HepG2 (cell line): ENCODE results near the gene MTA3. TPM values are rescaled to one million over a fixed set of nuclear protein-coding genes. Genes with fewer than 3 reads are reported as not detected.
A peak's percentile ranks its signal among the peaks of the same experiment; 100 is the strongest.

Experiments used
- ATAC-seq: fragments of 200-7000 bp; cut with Tn5 transposase; 3 replicates; pipeline ENCODE4 v1.9.1; 2020; ENCODE audit warnings: mild to moderate bottlenecking, moderate library complexity
- BruUV-seq: library from RNA; stranded (reverse); fragments of 400-500 nt; replicated peaks from 2 replicates; lab custom pipeline; 2021; lab: Mats Ljungman, UMichigan
- CTCF ChIA-PET: fragments of 300-600 bp; formaldehyde crosslinking; extraction: SDS; loops from one replicate; lab custom pipeline; 2021; ENCODE audit warnings: low total read pairs, inconsistent platforms, low intra/inter-chr PET ratio; lab: Yijun Ruan, JAX
- POLR2A ChIA-PET: fragments of 350-600 bp; sonication (Branson Sonifier 250); formaldehyde crosslinking; loops from one replicate; lab custom pipeline; 2020; ENCODE audit warnings: antibody characterized with exemption, inconsistent platforms; lab: Yijun Ruan, JAX
- DNase-seq: peaks from one replicate; pipeline ENCODE4 v3.0.0-alpha.2; 2015; ENCODE audit warnings: low spot score
- FAIRE-seq: peaks from 3 replicates; lab custom pipeline; 2011; peaks lifted over from hg19 to GRCh38; lab: Jason Lieb, UNC
- H2AFZ ChIP-seq: one replicate; pipeline ENCODE4 v1.6.1; 2011; ENCODE audit warnings: low read length, inconsistent platforms
- H3K27ac ChIP-seq: fragments of 300-600 bp; 3 replicates; pipeline ENCODE4 v1.8.0; 2011; ENCODE audit warnings: mixed run types, mild to moderate bottlenecking, mixed read lengths, low read length, inconsistent platforms; ENCODE audit not compliant: insufficient read depth; ENCODE audit errors: extremely low read length
- H3K27me3 ChIP-seq, 2 experiments: fragments of 200-600 bp in 1 of 2; 2 replicates in 1 of 2; 3 replicates in 1 of 2; pipeline versions ENCODE4 v1.6.0 to v1.8.0; 2011; ENCODE audit warnings: low read length in 2 of 2, mild to moderate bottlenecking in 2 of 2, moderate library complexity in 2 of 2, inconsistent platforms in 1 of 2; ENCODE audit not compliant: insufficient read depth in 2 of 2, control insufficient read depth in 1 of 2
- H3K36me3 ChIP-seq, 2 experiments: fragments of 200-600 bp in 1 of 2; replicated peaks in 1 of 2; 2 replicates in 1 of 2; 3 replicates in 1 of 2; pipeline versions ENCODE4 v1.5.1 to v1.8.0; 2011; ENCODE audit warnings: low read length in 2 of 2, inconsistent platforms in 1 of 2; ENCODE audit not compliant: insufficient read depth in 2 of 2, control insufficient read depth in 1 of 2
- H3K4me1 ChIP-seq: 2 replicates; pipeline ENCODE4 v1.5.1; 2012; ENCODE audit warnings: low read length, inconsistent platforms; ENCODE audit not compliant: insufficient read depth
- H3K4me2 ChIP-seq: 2 replicates; pipeline ENCODE4 v1.6.0; 2011; ENCODE audit warnings: low read depth, low read length, inconsistent platforms
- H3K4me3 ChIP-seq, 3 experiments: fragments of 200-600 bp in 1 of 3; sonication (generic), shearing (Covaris generic) in 1 of 3; replicated peaks in 1 of 3; 2 replicates each; pipeline ENCODE4 v1.5.1; 2011 to 2016; ENCODE audit warnings: low read length in 3 of 3, inconsistent platforms in 2 of 3, low read depth in 2 of 3, mild to moderate bottlenecking in 2 of 3, control low read depth in 1 of 3, mixed read lengths in 1 of 3; ENCODE audit not compliant: insufficient read depth in 1 of 3
- H3K79me2 ChIP-seq: one replicate; pipeline ENCODE4 v1.6.1; 2011; ENCODE audit warnings: low read length, inconsistent platforms; ENCODE audit not compliant: insufficient read depth
- H3K9ac ChIP-seq: 2 replicates; pipeline ENCODE4 v1.6.0; 2011; ENCODE audit warnings: mild to moderate bottlenecking, low read depth, low read length, inconsistent platforms; ENCODE audit not compliant: insufficient read depth
- H3K9me3 ChIP-seq: 2 replicates; pipeline ENCODE4 v1.5.1; 2012; ENCODE audit warnings: mild to moderate bottlenecking, low read length
- H4K20me1 ChIP-seq: 2 replicates; pipeline ENCODE4 v1.6.0; 2011; ENCODE audit warnings: inconsistent platforms, mild to moderate bottlenecking, low read length, moderate library complexity; ENCODE audit not compliant: insufficient read depth
- CEBPG ChIP-seq: IDR thresholded peaks from 2 replicates; pipeline ENCODE4 v1.6.1; 2016
- KIAA2018 ChIP-seq: sonication (generic); formaldehyde crosslinking; IDR thresholded peaks from 2 replicates; pipeline ENCODE4 v1.5.0; 2020; ENCODE audit warnings: mild to moderate bottlenecking, missing genetic modification reagents, borderline replicate concordance
- MAFG ChIP-seq: sonication (generic); formaldehyde crosslinking; IDR thresholded peaks from 2 replicates; pipeline ENCODE4 v1.5.1; 2020; ENCODE audit warnings: mild to moderate bottlenecking, missing genetic modification reagents
- MED13 ChIP-seq: sonication (generic); formaldehyde crosslinking; IDR thresholded peaks from 2 replicates; pipeline ENCODE4 v1.5.0; 2020; ENCODE audit warnings: missing genetic modification reagents
- PRPF4 ChIP-seq: fragments of 200-400 bp; formaldehyde crosslinking; IDR thresholded peaks from 2 replicates; pipeline ENCODE4 v1.6.1; 2016; ENCODE audit warnings: low read length, low read depth; ENCODE audit not compliant: poor library complexity, severe bottlenecking
- SPEN ChIP-seq: sonication (generic); formaldehyde crosslinking; IDR thresholded peaks from 2 replicates; pipeline ENCODE4 v1.5.1; 2020; ENCODE audit warnings: low read depth, mild to moderate bottlenecking, missing genetic modification reagents
- SRSF1 ChIP-seq: fragments of 200-400 bp; formaldehyde crosslinking; optimal IDR thresholded peaks from 2 replicates; pipeline ENCODE3; 2017; ENCODE audit warnings: mild to moderate bottlenecking, low read depth, low read length, moderate library complexity
- TEAD3 ChIP-seq: optimal IDR thresholded peaks from 2 replicates; pipeline ENCODE3; 2016; ENCODE audit warnings: borderline replicate concordance
- ZBTB20 ChIP-seq: sonication (generic); formaldehyde crosslinking; IDR thresholded peaks from 2 replicates; pipeline ENCODE4 v1.8.1; 2023; ENCODE audit warnings: missing genetic modification reagents, low read depth, mild to moderate bottlenecking, borderline replicate concordance
- ZNF282 ChIP-seq: fragments of 450-650 bp; IDR thresholded peaks from 2 replicates; pipeline ENCODE4 v1.6.1; 2018; ENCODE audit not compliant: partially characterized antibody
- ZNF430 ChIP-seq: sonication (generic); formaldehyde crosslinking; IDR thresholded peaks from 2 replicates; pipeline ENCODE4 v1.9.0; 2021; ENCODE audit warnings: mild to moderate bottlenecking, missing genetic modification reagents
- ZNF550 ChIP-seq: sonication (generic); formaldehyde crosslinking; IDR thresholded peaks from 2 replicates; pipeline ENCODE4 v1.4.0; 2020; ENCODE audit warnings: mild to moderate bottlenecking, missing genetic modification reagents, borderline replicate concordance
- ZSCAN31 ChIP-seq: sonication (generic); formaldehyde crosslinking; IDR thresholded peaks from 2 replicates; pipeline ENCODE4 v1.5.0; 2020; ENCODE audit warnings: low read depth, mild to moderate bottlenecking, missing genetic modification reagents
- whole genome bisulfite sequencing: methylation state at CpG from one replicate; pipeline ENCODE4 v1.1.6; 2017; ENCODE audit warnings: low lambda C conversion rate; 5-methylcytosine and 5-hydroxymethylcytosine counted together
- in situ Hi-C: cut with HindIII; loops from 2 replicates; pipeline ENCODE4 v1.10.0; 2017; ENCODE audit warnings: low pct_unique_long_range_greater_than_20kb; ENCODE audit not compliant: extremely low pct_ligation_motif_present
- intact Hi-C: fragments of 100-400 bp; cut with micrococcal nuclease; formaldehyde crosslinking; loops from one replicate; pipeline ENCODE4 v1.10.0; 2022; ENCODE audit not compliant: unreplicated experiment
- polyA plus RNA-seq, 8 experiments: library from polyadenylated mRNA; depleted of rRNA in 3 of 8; stranded (reverse) in 7 of 8; unstranded in 1 of 8; fragments of >200 nt; fragmentation: Illumina TruSeq in 4 of 8; extraction: Trizol in 4 of 8; gene quantifications; 2 replicates each; pipeline versions ENCODE4 v1.2.1 to v1.2.3, GENCODE V29; 2011 to 2016; ENCODE audit warnings: low read depth in 4 of 8, missing spikeins in 1 of 8, mixed read lengths in 1 of 8; ENCODE audit not compliant: insufficient read depth in 1 of 8
- total RNA-seq, 5 experiments: library from RNA; depleted of rRNA; stranded (reverse); fragments of >200 nt; fragmentation: Illumina TruSeq; extraction: Trizol; gene quantifications; 2 replicates each; pipeline ENCODE4 v1.2.3, GENCODE V29; 2016; ENCODE audit warnings: low read depth in 1 of 5
- TF ChIP-seq, protein P1 (sequence below): sonication (generic); formaldehyde crosslinking; IDR thresholded peaks from 2 replicates; pipeline ENCODE4 v1.5.0; 2020; ENCODE audit warnings: mild to moderate bottlenecking, missing genetic modification reagents

The MTA3 gene
- total and polyA plus RNA-seq, 2 of the 13 experiments (the other 11 are each of a cell fraction or from before 2014, with no cell fraction given), result 48.8 to 77.8 TPM

- ChIA-PET CTCF (no interaction called here), POLR2A (interaction anchor here (0.7 to 1.4 kb wide), 2 partner anchors 9 to 17 kb away, joined by 3 to 6 read pairs; no protein-coding TSS in a partner anchor)
- intact Hi-C loops, result no loop called here
- H3K27ac ChIP-seq, result peak overlapping the region; percentile 5
- ATAC-seq, result peak; percentile 62
- peaks cover 14% of the 10 kb centered on the region for H3K4me1 ChIP-seq
- peaks cover 10 to 27% of the 10 kb centered on the region in 2 experiments; a peak in 4 of 5 replicates for H3K36me3 ChIP-seq
- H3K9me3 ChIP-seq, result no peaks in the 10 kb centered on the region
- BruUV-seq, result no TSS peak
- H4K20me1 ChIP-seq, result no peaks in the 10 kb centered on the region; the same call in 1 of the 2 replicates
- peak; percentile 57 for DNase-seq
- no peak overlapping the region for H3K4me3 ChIP-seq
- no peak for FAIRE-seq
- in situ Hi-C loops, result no loop called here
- WGBS, result 80% methylated on average over 4 of the region's 4 CpGs
- H3K79me2 ChIP-seq, result peaks cover 25% of the 10 kb centered on the region
- H3K4me2 ChIP-seq, result no peak overlapping the region
- H3K9ac ChIP-seq, result no peak overlapping the region
- H3K27me3 ChIP-seq, result no peaks in the 10 kb centered on the region
- no peak overlapping the region for H2AFZ ChIP-seq
- TF ChIP-seq, protein P1, sequence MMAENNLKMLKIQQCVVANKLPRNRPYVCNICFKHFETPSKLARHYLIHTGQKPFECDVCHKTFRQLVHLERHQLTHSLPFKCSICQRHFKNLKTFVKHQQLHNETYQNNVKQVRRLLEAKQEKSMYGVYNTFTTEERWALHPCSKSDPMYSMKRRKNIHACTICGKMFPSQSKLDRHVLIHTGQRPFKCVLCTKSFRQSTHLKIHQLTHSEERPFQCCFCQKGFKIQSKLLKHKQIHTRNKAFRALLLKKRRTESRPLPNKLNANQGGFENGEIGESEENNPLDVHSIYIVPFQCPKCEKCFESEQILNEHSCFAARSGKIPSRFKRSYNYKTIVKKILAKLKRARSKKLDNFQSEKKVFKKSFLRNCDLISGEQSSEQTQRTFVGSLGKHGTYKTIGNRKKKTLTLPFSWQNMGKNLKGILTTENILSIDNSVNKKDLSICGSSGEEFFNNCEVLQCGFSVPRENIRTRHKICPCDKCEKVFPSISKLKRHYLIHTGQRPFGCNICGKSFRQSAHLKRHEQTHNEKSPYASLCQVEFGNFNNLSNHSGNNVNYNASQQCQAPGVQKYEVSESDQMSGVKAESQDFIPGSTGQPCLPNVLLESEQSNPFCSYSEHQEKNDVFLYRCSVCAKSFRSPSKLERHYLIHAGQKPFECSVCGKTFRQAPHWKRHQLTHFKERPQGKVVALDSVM (CRISPR knock-in tag), result peak; percentile 45
- TF ChIP-seq SRSF1, result no peak
- peak; percentile 95 for TF ChIP-seq TEAD3 (CRISPR knock-in tag)
- no peak for TF ChIP-seq ZNF550
- TF ChIP-seq ZSCAN31 (CRISPR knock-in tag), result no peak
- TF ChIP-seq ZNF282, result no peak
- TF ChIP-seq MED13 (CRISPR knock-in tag), result no peak
- TF ChIP-seq CEBPG (CRISPR knock-in tag), result peak; percentile 84
- no peak for TF ChIP-seq PRPF4
- 0 out of 2 replicates have a peak, but pooled peaks have one; percentile 32 for TF ChIP-seq ZNF430 (CRISPR knock-in tag)
- no peak for TF ChIP-seq MAFG (CRISPR knock-in tag)
- no peak for TF ChIP-seq KIAA2018 (CRISPR knock-in tag)
- no peak for TF ChIP-seq ZBTB20
- TF ChIP-seq SPEN (CRISPR knock-in tag), result no peak
These were observed 17.3 kb downstream of the MTA3 start for GRCh38 chr2:42585779-42586178.
